Activated T-cell treated with anti-CD3 and anti-CD28 coated beads, Interleukin-2, amount 50 U/mL, for 24 hours (primary cell): Measurements from ENCODE around the gene OTX2.

Source experiments
- DNase-seq: peaks from one replicate; pipeline ENCODE4 v3.0.0-alpha.2; 2020
- H3K27ac Mint-ChIP-seq: 2 replicates; pipeline ENCODE4 v1.8.0; 2020; ENCODE audit warnings: mild to moderate bottlenecking, mixed read lengths
- H3K27me3 Mint-ChIP-seq: 2 replicates; pipeline ENCODE4 v1.8.0; 2020; ENCODE audit warnings: mixed read lengths
- H3K36me3 Mint-ChIP-seq: 2 replicates; pipeline ENCODE4 v1.8.0; 2020; ENCODE audit warnings: low read depth, mixed read lengths
- H3K4me1 Mint-ChIP-seq: 2 replicates; pipeline ENCODE4 v1.8.0; 2020; ENCODE audit warnings: low read depth, mixed read lengths
- H3K4me3 Mint-ChIP-seq: 2 replicates; pipeline ENCODE4 v1.8.0; 2020; ENCODE audit warnings: mild to moderate bottlenecking, moderate library complexity, mixed read lengths
- H3K9me3 Mint-ChIP-seq: 2 replicates; pipeline ENCODE4 v1.8.0; 2020; ENCODE audit warnings: mixed read lengths

OTX2 gene

DNA sequence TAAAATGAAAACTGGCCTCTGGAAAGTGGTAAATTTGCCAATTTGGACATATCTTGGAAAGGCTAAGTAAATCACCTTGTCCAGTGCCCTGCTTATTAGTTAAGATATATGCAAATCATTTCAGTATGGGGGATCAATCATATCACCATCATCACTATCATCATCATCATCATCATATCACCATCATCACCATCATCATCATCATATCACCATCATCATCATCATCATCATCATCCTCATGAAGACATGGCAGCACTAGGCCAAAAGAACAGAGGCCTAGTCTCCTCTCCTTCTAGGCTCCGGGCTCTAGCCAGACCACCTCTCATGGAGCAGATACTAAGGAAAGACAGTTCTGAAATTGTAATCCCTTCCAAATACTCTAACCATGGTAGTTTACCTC is 20.3 kb downstream of the OTX2 start:
- DNase-seq, result no peak
- Mint-ChIP-seq H3K4me3 (no peak overlapping the region), H3K27ac (no peak overlapping the region), H3K27me3 (peaks cover 57% of the 10 kb centered on the region), H3K4me1 (peaks cover 1% of the 10 kb centered on the region), H3K36me3 (no peaks in the 10 kb centered on the region), H3K9me3 (no peaks in the 10 kb centered on the region)

GRCh38 chr14:56787530-56787929 is 22.7 kb downstream of the OTX2 start:
- H3K4me1 Mint-ChIP-seq, result no peaks in the 10 kb centered on the region
- H3K27me3 Mint-ChIP-seq, result peaks cover 43% of the 10 kb centered on the region
- DNase-seq, result no peak
- no peaks in the 10 kb centered on the region for H3K36me3 Mint-ChIP-seq
- H3K4me3 Mint-ChIP-seq, result no peak overlapping the region
- H3K9me3 Mint-ChIP-seq, result no peaks in the 10 kb centered on the region
- H3K27ac Mint-ChIP-seq, result no peak overlapping the region

GRCh38 chr14:56782711-56783110 is 27.6 kb downstream of the OTX2 start:
- H3K36me3 Mint-ChIP-seq, result no peaks in the 10 kb centered on the region
- DNase-seq, result no peak
- H3K4me3 Mint-ChIP-seq, result no peak overlapping the region
- no peaks in the 10 kb centered on the region for H3K9me3 Mint-ChIP-seq
- H3K27ac Mint-ChIP-seq, result no peak overlapping the region
- no peaks in the 10 kb centered on the region for H3K4me1 Mint-ChIP-seq
- peaks cover 31% of the 10 kb centered on the region for H3K27me3 Mint-ChIP-seq

- H3K4me1 Mint-ChIP-seq, result no peaks in the 10 kb centered on the region
- no peak overlapping the region for H3K4me3 Mint-ChIP-seq
- H3K27me3 Mint-ChIP-seq, result peaks cover 23% of the 10 kb centered on the region
- no peaks in the 10 kb centered on the region for H3K36me3 Mint-ChIP-seq
- H3K9me3 Mint-ChIP-seq, result no peaks in the 10 kb centered on the region
- no peak overlapping the region for H3K27ac Mint-ChIP-seq
- DNase-seq, result no peak
Observed at GRCh38 chr14:56774503-56774902, 35.8 kb downstream of the OTX2 start.

- no peaks in the 10 kb centered on the region for H3K36me3 Mint-ChIP-seq
- H3K27me3 Mint-ChIP-seq, result peaks cover 10% of the 10 kb centered on the region
- H3K27ac Mint-ChIP-seq, result no peak overlapping the region
- H3K4me3 Mint-ChIP-seq, result no peak overlapping the region
- no peaks in the 10 kb centered on the region for H3K4me1 Mint-ChIP-seq
- no peaks in the 10 kb centered on the region for H3K9me3 Mint-ChIP-seq
- no peak for DNase-seq
Observed at GRCh38 chr14:56770512-56770911, 39.8 kb downstream of the OTX2 start.

GRCh38 chr14:56760164-56760914 is 49.9 kb downstream of the OTX2 start:
- Mint-ChIP-seq H3K4me1 (no peaks in the 10 kb centered on the region), H3K9me3 (no peaks in the 10 kb centered on the region), H3K4me3 (no peak overlapping the region), H3K27me3 (peaks cover 18% of the 10 kb centered on the region), H3K27ac (no peak overlapping the region), H3K36me3 (no peaks in the 10 kb centered on the region)
- DNase-seq, result no peak

DNA sequence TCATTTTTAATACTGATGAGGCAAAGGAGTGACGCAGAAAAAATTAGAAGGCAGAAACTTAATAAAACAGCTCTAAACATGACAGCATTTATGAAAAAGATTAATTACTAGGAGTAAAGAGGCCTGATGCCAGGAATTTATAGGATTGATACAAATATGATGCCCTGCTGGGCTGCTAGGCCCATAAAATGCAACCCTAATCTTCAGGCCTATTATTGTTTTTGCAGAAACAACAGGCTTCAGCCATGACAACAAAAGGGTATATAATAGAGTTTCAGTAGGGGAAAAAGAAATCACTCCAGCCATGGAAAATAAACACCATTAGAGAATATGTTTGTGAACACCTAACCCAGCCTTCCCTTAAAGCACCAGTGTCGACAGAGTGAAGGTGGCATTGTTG is 50.6 kb downstream of the OTX2 start:
- no peak overlapping the region for H3K4me3 Mint-ChIP-seq
- H3K27me3 Mint-ChIP-seq, result peaks cover 20% of the 10 kb centered on the region
- H3K27ac Mint-ChIP-seq, result no peak overlapping the region
- no peaks in the 10 kb centered on the region for H3K4me1 Mint-ChIP-seq
- DNase-seq, result no peak
- no peaks in the 10 kb centered on the region for H3K9me3 Mint-ChIP-seq
- H3K36me3 Mint-ChIP-seq, result no peaks in the 10 kb centered on the region

DNA sequence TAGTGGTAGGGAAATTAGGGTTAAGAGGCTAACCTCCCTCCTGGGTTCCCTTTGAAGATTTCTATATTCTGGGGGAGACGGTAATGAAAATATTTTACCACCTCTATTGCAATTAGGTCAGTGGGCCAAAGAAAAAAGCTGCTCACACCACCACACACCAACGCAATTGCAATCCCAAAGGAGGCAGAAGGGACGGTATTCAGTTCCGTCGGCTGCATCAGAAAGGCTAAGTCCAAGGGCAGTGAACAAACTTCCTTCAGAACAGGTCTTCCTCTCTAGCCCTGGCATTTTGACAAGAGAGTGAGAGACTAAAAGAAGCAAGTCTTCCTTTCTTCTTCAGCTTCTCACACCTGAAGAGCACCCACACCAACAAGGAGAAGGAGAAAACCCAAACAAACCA is 51.2 kb downstream of the OTX2 start:
- no peak overlapping the region for H3K4me3 Mint-ChIP-seq
- H3K27me3 Mint-ChIP-seq, result peaks cover 18% of the 10 kb centered on the region
- H3K27ac Mint-ChIP-seq, result no peak overlapping the region
- DNase-seq, result no peak
- no peaks in the 10 kb centered on the region for H3K4me1 Mint-ChIP-seq
- no peaks in the 10 kb centered on the region for H3K36me3 Mint-ChIP-seq
- H3K9me3 Mint-ChIP-seq, result no peaks in the 10 kb centered on the region

GRCh38 chr14:56754921-56755320 is 55.4 kb downstream of the OTX2 start:
- no peak overlapping the region for H3K27ac Mint-ChIP-seq

GRCh38 chr14:56753396-56753795 is 56.9 kb downstream of the OTX2 start:
- no peak overlapping the region for H3K27ac Mint-ChIP-seq
- DNase-seq, result no peak
- no peaks in the 10 kb centered on the region for H3K9me3 Mint-ChIP-seq
- H3K4me3 Mint-ChIP-seq, result no peak overlapping the region
- H3K4me1 Mint-ChIP-seq, result no peaks in the 10 kb centered on the region
- peaks cover 27% of the 10 kb centered on the region for H3K27me3 Mint-ChIP-seq
- H3K36me3 Mint-ChIP-seq, result no peaks in the 10 kb centered on the region

More at GRCh38 chr14:56754921-56755320, 55.4 kb downstream of the OTX2 start:
- Mint-ChIP-seq H3K4me3 (no peak overlapping the region), H3K27me3 (peaks cover 21% of the 10 kb centered on the region), H3K36me3 (no peaks in the 10 kb centered on the region), H3K4me1 (no peaks in the 10 kb centered on the region), H3K9me3 (no peaks in the 10 kb centered on the region)
- no peak for DNase-seq

GRCh38 chr14:56752428-56752827 is 57.9 kb downstream of the OTX2 start:
- Mint-ChIP-seq H3K4me1 (no peaks in the 10 kb centered on the region), H3K27me3 (peaks cover 32% of the 10 kb centered on the region), H3K4me3 (no peak overlapping the region), H3K36me3 (no peaks in the 10 kb centered on the region), H3K27ac (no peak overlapping the region), H3K9me3 (no peaks in the 10 kb centered on the region)
- DNase-seq, result no peak

- DNase-seq, result no peak
- Mint-ChIP-seq H3K4me3 (no peak overlapping the region), H3K4me1 (no peaks in the 10 kb centered on the region), H3K27ac (no peak overlapping the region), H3K9me3 (no peaks in the 10 kb centered on the region), H3K36me3 (no peaks in the 10 kb centered on the region), H3K27me3 (peaks cover 30% of the 10 kb centered on the region)
Observed at GRCh38 chr14:56751471-56751870, 58.8 kb downstream of the OTX2 start.
